Left ventricle myocardium superior (tissue), 1 donor: ENCODE measurements around the gene TSKS. TPM values are rescaled to one million over a fixed set of nuclear protein-coding genes. Genes with fewer than 3 reads are reported as not detected.

Experiments
- ATAC-seq: fragments of 200-7000 bp; cut with Tn5 transposase; one replicate; pipeline ENCODE4 v1.9.1; 2020; ENCODE audit warnings: mild to moderate bottlenecking, moderate library complexity
- DNase-seq: peaks from one replicate; pipeline ENCODE4 v3.0.0-alpha.2; 2020
- intact Hi-C: fragments of 100-400 bp; cut with micrococcal nuclease; formaldehyde crosslinking; loops from one replicate; pipeline ENCODE4 v1.11.0; 2022
- total RNA-seq: library from RNA; stranded (reverse); fragmentation: NEBNext Ultra II Directional; extraction: Animal tissue kit (Norgen Biotek cat#: 25700); gene quantifications from one replicate; pipeline ENCODE4 v1.2.1, GENCODE V29; 2021
- donor health status: DM: no; HTN: yes; CAD: no; lungs with severe emphysema.

TSKS gene
- total RNA-seq, 1 donor from 2014 or later: 0.72 TPM

DNA sequence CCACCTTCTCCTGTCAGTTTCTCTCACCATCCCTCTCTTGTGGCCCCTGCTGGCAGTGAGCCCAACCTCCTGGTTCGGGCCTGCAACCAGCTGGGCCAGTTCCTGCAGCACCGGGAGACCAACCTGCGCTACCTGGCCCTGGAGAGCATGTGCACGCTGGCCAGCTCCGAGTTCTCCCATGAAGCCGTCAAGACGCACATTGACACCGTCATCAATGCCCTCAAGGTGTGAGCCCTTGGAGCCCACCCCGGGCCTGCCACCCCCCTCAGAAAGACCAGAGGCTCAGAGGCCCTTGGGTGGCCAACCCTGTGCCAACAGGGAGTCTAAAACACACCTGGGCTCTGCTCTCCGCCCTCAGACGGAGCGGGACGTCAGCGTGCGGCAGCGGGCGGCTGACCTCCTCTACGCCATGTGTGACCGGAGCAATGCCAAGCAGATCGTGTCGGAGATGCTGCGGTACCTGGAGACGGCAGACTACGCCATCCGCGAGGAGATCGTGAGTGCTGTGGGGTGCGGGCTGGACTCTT lies 36.2 kb upstream of the TSKS start:
- ATAC-seq: no peak
- DNase-seq: no peak
- intact Hi-C loops: no loop called here

DNA sequence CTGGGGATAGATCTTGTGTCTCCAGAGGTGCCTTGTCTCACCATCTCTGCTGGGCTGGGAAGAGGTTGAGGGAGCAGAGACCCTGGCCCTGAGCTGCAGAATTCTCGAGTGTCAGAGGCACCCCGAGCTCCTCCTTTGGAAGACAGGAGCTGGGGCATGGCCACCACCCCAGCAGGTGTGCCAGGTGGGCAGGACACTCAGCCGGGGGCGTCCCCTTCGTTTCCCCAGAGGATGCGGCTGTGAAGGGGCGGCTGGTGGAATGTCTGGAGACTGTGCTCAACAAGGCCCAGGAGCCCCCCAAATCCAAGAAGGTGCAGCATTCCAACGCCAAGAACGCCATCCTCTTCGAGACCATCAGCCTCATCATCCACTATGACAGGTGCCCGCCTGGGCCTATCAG lies 35.5 kb upstream of the TSKS start:
- ATAC-seq: no peak
- intact Hi-C loops: no loop called here
- DNase-seq: no peak

DNA sequence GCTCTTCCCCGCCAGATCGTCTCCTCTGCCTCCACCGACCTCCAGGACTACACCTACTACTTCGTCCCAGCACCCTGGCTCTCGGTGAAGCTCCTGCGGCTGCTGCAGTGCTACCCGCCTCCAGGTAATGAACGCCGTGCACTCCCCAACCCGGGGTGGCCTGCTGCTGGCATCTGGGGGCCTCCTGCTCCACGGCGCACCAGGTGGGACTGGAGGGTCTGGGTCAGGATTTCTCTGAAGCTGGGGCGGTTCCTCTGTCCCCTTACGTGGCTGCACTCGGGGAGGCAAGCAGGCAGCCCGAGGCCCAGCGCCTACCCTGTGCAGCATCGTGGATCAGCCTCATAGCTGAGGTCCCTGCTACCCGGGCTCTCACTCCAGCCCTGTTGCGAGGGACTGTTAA lies 32.5 kb upstream of the TSKS start:
- no peak for ATAC-seq
- intact Hi-C loops: no loop called here
- DNase-seq: no peak

DNA sequence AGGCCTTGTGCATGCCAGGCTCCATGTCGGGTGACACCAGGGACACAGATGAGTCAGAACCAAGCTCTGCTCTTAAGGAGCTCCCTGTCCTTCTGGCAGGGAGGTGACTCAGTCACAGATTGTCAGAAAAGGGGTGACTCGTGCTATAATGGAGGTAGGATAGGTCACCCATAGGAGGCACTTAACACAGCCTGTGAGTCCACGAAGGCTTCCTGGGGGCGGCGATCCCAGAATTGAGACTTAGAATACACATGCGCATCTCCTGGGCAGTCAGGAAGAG lies 30.4 kb upstream of the TSKS start:
- intact Hi-C loops: no loop called here
- ATAC-seq: no peak
- DNase-seq: no peak

GRCh38 chr19:49792829-49793560 lies 29.9 kb upstream of the TSKS start:
- no peak for ATAC-seq
- DNase-seq: no peak
- intact Hi-C loops: no loop called here

GRCh38 chr19:49791776-49792445 lies 28.8 kb upstream of the TSKS start:
- ATAC-seq (no peak), DNase-seq (no peak)
- intact Hi-C loops: no loop called here

- peak; percentile 83 for ATAC-seq
- DNase-seq: peak; percentile 72
- intact Hi-C loops: no loop called here
Measured at GRCh38 chr19:49790866-49791265, 27.8 kb upstream of the TSKS start.

GRCh38 chr19:49788857-49789256 lies 25.8 kb upstream of the TSKS start:
- intact Hi-C loops: no loop called here
- ATAC-seq: no peak
- no peak for DNase-seq

DNA sequence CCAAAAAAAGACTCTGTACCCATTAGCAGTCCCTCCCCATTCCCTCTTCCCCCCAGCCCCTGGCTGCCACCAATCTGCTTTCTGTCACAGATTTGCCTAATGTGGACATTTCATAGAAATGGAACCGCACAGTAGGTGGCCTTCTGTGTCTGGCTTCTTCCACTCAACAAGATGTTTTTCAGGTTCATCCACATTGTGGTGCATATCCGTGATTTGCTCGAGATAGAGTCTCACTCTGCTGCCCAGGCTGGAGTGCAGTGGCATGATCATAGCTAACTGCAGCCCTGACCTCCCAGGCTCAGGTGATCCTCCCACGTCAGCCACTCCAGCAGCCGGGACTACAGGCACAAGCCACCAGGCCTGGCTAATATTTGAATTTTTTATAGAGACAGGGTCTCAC lies 24.6 kb upstream of the TSKS start:
- intact Hi-C loops: no loop called here
- DNase-seq (no peak), ATAC-seq (no peak)

DNA sequence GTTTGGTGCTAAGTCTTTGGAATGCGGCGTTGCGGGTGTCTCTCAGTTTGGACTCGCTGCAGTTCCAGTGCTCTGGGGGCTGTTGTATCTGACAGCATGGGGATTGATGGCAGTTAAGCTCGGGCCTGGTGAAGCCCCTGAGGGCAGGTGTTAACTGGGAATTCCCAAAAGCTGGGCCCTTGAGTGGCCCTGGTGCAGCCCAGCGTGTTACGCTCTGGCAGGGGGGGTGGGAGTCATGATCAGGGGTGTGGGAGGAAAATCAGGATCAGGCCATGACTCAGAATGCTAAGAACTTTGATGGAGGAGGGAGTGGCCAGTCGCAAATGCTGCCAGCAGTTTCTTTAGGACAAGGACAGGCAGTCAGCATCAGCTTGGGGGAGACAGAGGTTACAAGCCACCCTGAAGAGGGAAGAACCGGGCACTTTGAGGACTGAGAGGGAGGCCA lies 23.3 kb upstream of the TSKS start:
- intact Hi-C loops: no loop called here
- DNase-seq: no peak
- peak; percentile 6 for ATAC-seq

DNA sequence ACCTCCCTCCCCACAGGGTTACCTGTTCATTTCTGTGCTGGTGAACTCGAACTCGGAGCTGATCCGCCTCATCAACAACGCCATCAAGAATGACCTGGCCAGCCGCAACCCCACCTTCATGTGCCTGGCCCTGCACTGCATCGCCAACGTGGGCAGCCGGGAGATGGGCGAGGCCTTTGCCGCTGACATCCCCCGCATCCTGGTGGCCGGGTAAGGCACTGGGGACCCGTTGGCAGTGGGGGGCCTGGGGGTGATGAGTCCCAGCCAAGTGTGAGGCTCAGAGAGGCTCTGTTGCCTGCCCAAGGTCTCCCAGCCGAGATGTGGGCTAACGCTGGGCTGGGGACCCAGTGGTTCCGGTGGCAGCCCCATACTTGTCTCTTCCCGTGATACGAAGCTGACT lies 19.4 kb upstream of the TSKS start:
- ATAC-seq: no peak

DNA sequence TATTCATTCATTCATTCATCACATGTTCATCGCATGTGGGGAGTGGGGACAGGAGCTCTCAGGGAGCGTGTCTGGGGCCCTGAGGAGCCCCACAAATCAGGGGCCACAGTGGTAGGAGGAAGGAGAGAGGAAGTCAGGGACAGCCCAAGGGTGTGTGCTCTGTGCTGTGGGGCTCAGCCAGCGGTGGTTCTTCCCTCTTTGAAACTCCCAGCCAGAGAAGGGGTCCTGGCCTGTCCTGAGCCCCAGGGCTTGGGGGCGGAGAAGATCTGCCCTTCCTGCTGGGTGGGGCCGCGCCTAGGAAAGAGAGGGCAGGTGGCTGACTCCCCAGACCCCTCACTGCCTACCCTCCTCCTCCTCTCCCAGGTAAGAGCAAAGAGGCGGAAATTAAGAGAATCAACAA lies 18.3 kb upstream of the TSKS start:
- intact Hi-C loops: no loop called here
- ATAC-seq (peak; percentile 24), DNase-seq (no peak)

More for the DNA sequence above, 19.4 kb upstream of the TSKS start:
- intact Hi-C loops: no loop called here
- no peak for DNase-seq

DNA sequence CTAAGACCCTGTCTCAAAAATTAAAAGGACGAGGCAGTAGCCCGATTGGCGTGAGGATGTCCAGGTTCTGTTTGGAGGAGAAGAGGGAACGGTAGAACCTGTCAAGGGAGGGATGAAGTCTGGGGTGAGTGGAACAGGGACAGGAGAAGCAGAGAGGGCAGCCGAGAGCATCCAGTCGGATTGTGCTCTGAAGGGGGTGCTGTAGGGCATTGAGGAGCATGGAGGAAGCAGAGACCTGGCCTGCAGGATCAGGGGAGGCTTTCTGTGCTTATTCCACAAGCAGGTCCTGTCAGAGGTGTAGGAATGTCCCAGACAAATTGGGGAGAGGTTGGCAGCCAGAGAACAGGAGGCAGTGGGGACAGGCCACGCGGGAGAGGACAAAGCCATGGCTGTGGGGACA lies 17.8 kb upstream of the TSKS start:
- intact Hi-C loops: no loop called here
- ATAC-seq (no peak), DNase-seq (no peak)

DNA sequence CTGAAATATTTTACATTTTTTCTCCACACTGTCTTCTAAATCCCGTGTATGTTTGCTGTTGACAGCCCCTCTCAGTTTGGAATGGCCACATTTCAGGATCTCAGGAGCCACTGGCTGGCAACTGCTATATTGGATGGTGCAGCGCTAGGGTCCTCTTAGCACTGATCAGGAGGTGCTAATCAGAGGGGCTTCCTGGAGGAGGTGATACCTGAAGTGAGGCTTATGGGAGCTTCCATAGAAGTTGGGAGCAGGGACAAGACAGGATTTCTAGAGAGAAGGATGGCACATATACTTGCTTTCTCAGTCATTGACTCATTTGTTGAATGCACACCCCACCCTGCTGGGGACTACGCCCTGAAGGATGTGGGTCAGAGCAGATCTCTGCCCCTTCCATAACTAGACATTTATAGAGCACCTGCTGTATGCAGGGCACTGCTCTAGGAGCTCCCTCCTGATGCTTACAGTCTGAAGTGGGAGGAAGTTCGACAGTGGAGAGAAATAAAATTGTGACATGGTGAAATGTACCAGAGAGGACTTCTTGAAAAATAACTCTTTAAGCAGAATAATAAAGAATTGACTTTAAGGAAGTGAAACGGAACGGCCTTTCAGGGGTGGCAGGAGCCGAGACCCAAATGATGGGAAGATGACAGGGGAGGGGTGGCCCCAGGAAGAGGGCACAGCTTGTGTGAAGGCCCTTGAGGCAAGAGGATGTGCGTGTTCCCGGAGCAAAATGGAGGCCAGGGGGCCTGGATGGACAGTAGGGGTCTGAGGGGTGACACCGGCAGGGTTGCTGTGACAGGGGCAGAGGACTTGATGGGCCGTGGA lies 16.8 kb upstream of the TSKS start:
- intact Hi-C loops: no loop called here
- DNase-seq (no peak), ATAC-seq (peak; percentile 32)

DNA sequence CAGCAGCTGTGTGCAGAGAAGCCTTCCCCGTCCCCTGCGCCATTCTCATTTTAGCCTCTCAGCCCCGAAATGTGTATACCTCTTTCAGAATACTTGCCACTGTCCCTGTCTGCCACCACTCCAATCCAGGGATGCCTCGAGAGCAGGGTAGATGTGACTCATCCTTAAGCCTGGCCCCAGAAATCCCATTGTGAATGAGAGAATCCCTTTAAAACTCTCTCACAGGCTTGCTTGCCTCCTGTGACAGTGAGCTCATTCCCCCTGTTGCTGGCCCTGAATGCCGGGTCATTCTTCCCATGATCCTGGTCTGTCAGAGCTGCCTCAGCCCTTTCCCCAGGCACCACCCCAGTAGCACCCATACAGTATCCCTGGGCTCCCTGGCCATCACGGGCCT lies 13.3 kb upstream of the TSKS start:
- no peak for DNase-seq
- intact Hi-C loops: no loop called here

DNA sequence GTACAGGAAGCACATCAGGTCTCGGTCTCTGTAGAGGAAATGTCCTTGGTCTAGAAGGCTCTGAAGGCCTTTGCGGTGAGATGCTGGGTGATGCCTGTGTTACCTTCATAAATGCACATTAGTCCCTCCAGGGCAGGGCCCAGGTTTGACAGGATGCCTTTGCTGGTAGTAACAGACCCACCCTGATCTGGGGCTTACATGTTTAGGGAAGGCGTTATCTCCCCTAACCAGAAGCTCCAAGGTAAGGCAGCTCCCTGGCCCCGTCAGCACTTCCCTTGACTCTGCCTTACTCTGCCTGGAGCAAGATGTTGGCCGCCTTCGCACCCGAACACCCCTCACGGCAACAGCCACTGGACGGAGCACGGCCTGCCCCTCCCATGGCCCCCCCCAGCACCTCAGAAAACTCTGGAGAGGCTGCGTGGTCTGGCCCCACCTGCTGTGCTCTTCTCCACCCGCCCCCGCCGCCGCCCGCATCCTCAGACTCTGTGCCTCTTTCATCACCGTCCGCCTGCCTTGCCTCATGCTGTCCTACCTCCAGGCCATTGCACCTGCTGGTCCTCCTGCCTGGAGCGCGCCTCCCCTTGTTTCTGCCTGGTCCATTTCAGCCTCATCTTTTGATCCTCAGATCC lies 12.8 kb upstream of the TSKS start:
- DNase-seq: no peak
- intact Hi-C loops: no loop called here
- no peak for ATAC-seq

More for the DNA sequence above, 13.3 kb upstream of the TSKS start:
- no peak for ATAC-seq

DNA sequence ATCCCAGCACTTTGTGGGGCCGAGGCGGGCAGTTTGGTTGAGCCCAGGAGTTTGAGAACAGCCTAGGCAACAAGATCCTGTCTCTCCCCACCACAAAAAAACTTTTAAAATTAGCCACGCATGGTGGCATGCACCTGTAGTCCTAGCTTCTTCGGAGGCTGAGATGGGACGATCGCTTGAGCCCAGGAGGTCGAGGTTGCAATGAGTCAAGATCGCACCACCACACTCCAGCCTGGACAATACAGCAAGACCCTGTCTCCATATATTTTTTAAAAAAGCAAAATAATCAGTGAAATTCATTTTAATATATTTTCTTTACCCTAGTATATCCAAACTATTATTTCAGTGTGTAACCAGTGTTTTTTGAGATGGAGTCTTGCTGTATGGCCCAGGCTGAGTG lies 11.9 kb upstream of the TSKS start:
- ATAC-seq: no peak
- intact Hi-C loops: no loop called here
- DNase-seq: no peak

GRCh38 chr19:49773663-49774350 lies 10.7 kb upstream of the TSKS start:
- intact Hi-C loops: no loop called here
- no peak for ATAC-seq

GRCh38 chr19:49772850-49773432 lies 9.8 kb upstream of the TSKS start:
- intact Hi-C loops: no loop called here
- no peak for DNase-seq
- no peak for ATAC-seq

More at GRCh38 chr19:49773663-49774350, 10.7 kb upstream of the TSKS start:
- no peak for DNase-seq
